BE2C (cell line): Measurements from ENCODE around the gene ZNF507.

Experiments
- DNase-seq: peaks from one replicate; pipeline ENCODE4 v3.0.0-alpha.2; 2020
- H3K27me3 ChIP-seq: fragments of 250-450 bp; sonication (Bioruptor Pico); 2 replicates; pipeline ENCODE4 v1.5.1; 2020; ENCODE audit warnings: mild to moderate bottlenecking
- H3K36me3 ChIP-seq: fragments of 250-450 bp; sonication (Bioruptor Pico); 2 replicates; pipeline ENCODE4 v1.5.1; 2020; ENCODE audit warnings: mild to moderate bottlenecking
- H3K4me1 ChIP-seq: fragments of 250-450 bp; sonication (Bioruptor Pico); 2 replicates; pipeline ENCODE4 v1.5.1; 2020
- H3K4me3 ChIP-seq: 2 replicates; pipeline ENCODE4 v1.5.1; 2011; ENCODE audit warnings: low read depth, low read length
- H3K9me3 ChIP-seq: fragments of 250-450 bp; sonication (Bioruptor Pico); 2 replicates; pipeline ENCODE4 v1.5.1; 2020
- CTCF ChIP-seq: IDR thresholded peaks from 2 replicates; pipeline ENCODE4 v1.5.1; 2012; ENCODE audit warnings: mild to moderate bottlenecking, low read depth, low read length

The ZNF507 gene

GRCh38 chr19:32350987-32351348, 5.6 kb downstream of the ZNF507 start:
- Histone ChIP-seq H3K4me1 (no peaks in the 10 kb centered on the region; the same call in 1 of the 2 replicates), H3K9me3 (no peaks in the 10 kb centered on the region), H3K36me3 (peaks cover 53% of the 10 kb centered on the region), H3K27me3 (no peaks in the 10 kb centered on the region), H3K4me3 (no peak overlapping the region)
- no peak for TF ChIP-seq CTCF
- no peak for DNase-seq

GRCh38 chr19:32352241-32352630, 6.8 kb downstream of the ZNF507 start:
- no peaks in the 10 kb centered on the region; the same call in 1 of the 2 replicates for H3K4me1 ChIP-seq
- no peaks in the 10 kb centered on the region for H3K27me3 ChIP-seq
- no peaks in the 10 kb centered on the region for H3K9me3 ChIP-seq
- no peak overlapping the region for H3K4me3 ChIP-seq
- TF ChIP-seq CTCF, result no peak
- peaks cover 64% of the 10 kb centered on the region for H3K36me3 ChIP-seq
- no peak for DNase-seq

GRCh38 chr19:32354345-32354744, 8.9 kb downstream of the ZNF507 start:
- no peak for TF ChIP-seq CTCF
- H3K4me1 ChIP-seq, result no peaks in the 10 kb centered on the region
- peaks cover 69% of the 10 kb centered on the region for H3K36me3 ChIP-seq
- H3K9me3 ChIP-seq, result no peaks in the 10 kb centered on the region
- no peaks in the 10 kb centered on the region for H3K27me3 ChIP-seq
- no peak for DNase-seq
- H3K4me3 ChIP-seq, result no peak overlapping the region

GRCh38 chr19:32355309-32355708, 9.9 kb downstream of the ZNF507 start:
- Histone ChIP-seq H3K4me3 (no peak overlapping the region), H3K9me3 (no peaks in the 10 kb centered on the region), H3K4me1 (no peaks in the 10 kb centered on the region), H3K36me3 (peaks cover 74% of the 10 kb centered on the region), H3K27me3 (no peaks in the 10 kb centered on the region)
- no peak for TF ChIP-seq CTCF
- no peak for DNase-seq

GRCh38 chr19:32357720-32358119, 12.3 kb downstream of the ZNF507 start:
- Histone ChIP-seq H3K9me3 (no peaks in the 10 kb centered on the region), H3K4me3 (no peak overlapping the region), H3K36me3 (peaks cover 80% of the 10 kb centered on the region), H3K27me3 (no peaks in the 10 kb centered on the region), H3K4me1 (no peaks in the 10 kb centered on the region)
- TF ChIP-seq CTCF, result peak; percentile 34
- DNase-seq, result no peak

GRCh38 chr19:32358321-32358720, 12.9 kb downstream of the ZNF507 start:
- no peak overlapping the region for H3K4me3 ChIP-seq
- H3K4me1 ChIP-seq, result no peaks in the 10 kb centered on the region
- TF ChIP-seq CTCF, result no peak
- peaks cover 77% of the 10 kb centered on the region for H3K36me3 ChIP-seq
- DNase-seq, result no peak
- H3K9me3 ChIP-seq, result no peaks in the 10 kb centered on the region
- H3K27me3 ChIP-seq, result no peaks in the 10 kb centered on the region
